GM12873 (cell line): Measurements from ENCODE around the gene CBS.

Source experiments
- CTCF ChIP-seq: IDR thresholded peaks from 2 replicates; pipeline ENCODE4 v1.5.1; 2012; ENCODE audit warnings: low read depth, mild to moderate bottlenecking, moderate library complexity, low read length, control low read depth; ENCODE audit not compliant: insufficient read depth; ENCODE audit errors: missing control alignments

Gene CBS

GRCh38 chr21:43020771-43021170 is 54.9 kb downstream of the CBS start:
- TF ChIP-seq CTCF, result no peak

- TF ChIP-seq CTCF, result no peak
These were observed 55.5 kb downstream of the CBS start for GRCh38 chr21:43020177-43020576.

GRCh38 chr21:43018519-43018918 is 57.1 kb downstream of the CBS start:
- no peak for TF ChIP-seq CTCF

GRCh38 chr21:43016728-43017127 is 58.9 kb downstream of the CBS start:
- no peak for TF ChIP-seq CTCF

- no peak for TF ChIP-seq CTCF
These were observed 59.6 kb downstream of the CBS start for GRCh38 chr21:43015906-43016540.

GRCh38 chr21:43012596-43012995 is 63.0 kb downstream of the CBS start:
- TF ChIP-seq CTCF, result no peak

GRCh38 chr21:43006874-43007208 is 68.8 kb downstream of the CBS start:
- no peak for TF ChIP-seq CTCF

GRCh38 chr21:43005635-43006034 is 70.0 kb downstream of the CBS start:
- no peak for TF ChIP-seq CTCF
